ENCODE measurements around the gene GDPD4.

DNA sequence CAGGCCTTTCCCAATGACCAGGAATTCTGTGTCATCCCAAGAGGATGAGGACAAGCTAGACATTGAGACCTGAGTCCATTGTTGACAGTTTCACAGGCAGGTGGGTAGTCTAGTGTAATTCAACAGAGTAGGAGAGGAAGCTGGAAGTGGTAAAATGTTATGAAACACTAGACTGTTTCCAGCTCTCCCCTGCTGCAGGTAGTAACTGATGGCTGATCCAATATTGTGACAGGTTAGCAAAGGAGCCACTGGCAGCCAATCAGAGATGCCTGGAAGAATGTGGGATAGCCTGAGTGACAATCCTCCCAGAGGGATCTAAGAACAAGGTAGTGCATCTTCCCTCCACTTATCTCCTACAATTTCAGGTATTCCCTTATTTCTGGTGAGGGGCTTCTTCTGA lies 10.6 kb upstream of the GDPD4 start:
- TF ChIP-seq, protein P1, sequence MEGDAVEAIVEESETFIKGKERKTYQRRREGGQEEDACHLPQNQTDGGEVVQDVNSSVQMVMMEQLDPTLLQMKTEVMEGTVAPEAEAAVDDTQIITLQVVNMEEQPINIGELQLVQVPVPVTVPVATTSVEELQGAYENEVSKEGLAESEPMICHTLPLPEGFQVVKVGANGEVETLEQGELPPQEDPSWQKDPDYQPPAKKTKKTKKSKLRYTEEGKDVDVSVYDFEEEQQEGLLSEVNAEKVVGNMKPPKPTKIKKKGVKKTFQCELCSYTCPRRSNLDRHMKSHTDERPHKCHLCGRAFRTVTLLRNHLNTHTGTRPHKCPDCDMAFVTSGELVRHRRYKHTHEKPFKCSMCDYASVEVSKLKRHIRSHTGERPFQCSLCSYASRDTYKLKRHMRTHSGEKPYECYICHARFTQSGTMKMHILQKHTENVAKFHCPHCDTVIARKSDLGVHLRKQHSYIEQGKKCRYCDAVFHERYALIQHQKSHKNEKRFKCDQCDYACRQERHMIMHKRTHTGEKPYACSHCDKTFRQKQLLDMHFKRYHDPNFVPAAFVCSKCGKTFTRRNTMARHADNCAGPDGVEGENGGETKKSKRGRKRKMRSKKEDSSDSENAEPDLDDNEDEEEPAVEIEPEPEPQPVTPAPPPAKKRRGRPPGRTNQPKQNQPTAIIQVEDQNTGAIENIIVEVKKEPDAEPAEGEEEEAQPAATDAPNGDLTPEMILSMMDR (IDR thresholded peaks at IDR 0.05): no peak
- TF ChIP-seq EP300 (IDR thresholded peaks at IDR 0.05): no peak
- TF ChIP-seq POLR2A (IDR thresholded peaks at IDR 0.05): no peak
